Measurements from ENCODE around the gene TENM3. TPM values are rescaled to one million over a fixed set of nuclear protein-coding genes. Genes with fewer than 3 reads are reported as not detected.

The TENM3 gene
- total RNA-seq, 4 donors from 2014 or later = 3.4 to 9.8 (median 6.9) TPM

DNA sequence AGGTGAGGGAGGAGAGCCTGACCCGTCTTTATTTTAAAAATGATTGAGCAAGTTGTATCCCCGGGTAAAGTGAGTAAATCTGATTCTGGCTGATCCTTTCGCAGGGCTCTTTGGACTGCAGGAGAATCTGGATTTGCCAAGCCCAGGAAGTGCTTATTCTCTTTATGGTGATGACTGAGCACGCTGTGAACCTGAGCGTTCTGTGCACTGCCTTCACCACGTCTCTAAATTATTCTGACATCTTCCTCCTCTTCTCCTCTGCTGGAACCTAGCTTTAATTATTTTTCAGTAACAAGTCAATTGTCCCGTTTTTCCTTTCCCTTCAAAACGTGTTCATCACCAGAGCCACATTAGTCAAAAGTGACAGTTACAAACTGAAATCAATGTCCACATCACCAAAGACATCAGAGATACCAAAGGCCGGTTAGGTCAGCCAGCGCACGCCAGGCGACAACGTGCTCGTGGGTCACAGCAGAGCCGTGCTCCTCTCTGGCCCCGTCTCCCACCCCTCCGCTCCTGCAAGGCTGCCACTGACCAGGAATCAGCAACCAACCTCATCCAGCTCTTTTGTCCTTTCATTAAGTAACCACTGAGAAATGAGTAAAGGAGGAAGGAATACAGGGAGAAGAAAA, 599.7 kb downstream of the TENM3 start:
- WGBS, 2 donors (ENCODE audit: low coverage in 1 of 2) = 63 to 70% methylated on average over 16 to 17 of the region's 17 CpGs
- DNase-seq = no peak
- TF ChIP-seq POLR2A (IDR thresholded peaks at IDR 0.05) (no peak), POLR2AphosphoS5 (IDR thresholded peaks at IDR 0.05) (no peak), EP300 (IDR thresholded peaks at IDR 0.05; ENCODE audit: low read depth) (no peak)
- TF ChIP-seq, protein P1, sequence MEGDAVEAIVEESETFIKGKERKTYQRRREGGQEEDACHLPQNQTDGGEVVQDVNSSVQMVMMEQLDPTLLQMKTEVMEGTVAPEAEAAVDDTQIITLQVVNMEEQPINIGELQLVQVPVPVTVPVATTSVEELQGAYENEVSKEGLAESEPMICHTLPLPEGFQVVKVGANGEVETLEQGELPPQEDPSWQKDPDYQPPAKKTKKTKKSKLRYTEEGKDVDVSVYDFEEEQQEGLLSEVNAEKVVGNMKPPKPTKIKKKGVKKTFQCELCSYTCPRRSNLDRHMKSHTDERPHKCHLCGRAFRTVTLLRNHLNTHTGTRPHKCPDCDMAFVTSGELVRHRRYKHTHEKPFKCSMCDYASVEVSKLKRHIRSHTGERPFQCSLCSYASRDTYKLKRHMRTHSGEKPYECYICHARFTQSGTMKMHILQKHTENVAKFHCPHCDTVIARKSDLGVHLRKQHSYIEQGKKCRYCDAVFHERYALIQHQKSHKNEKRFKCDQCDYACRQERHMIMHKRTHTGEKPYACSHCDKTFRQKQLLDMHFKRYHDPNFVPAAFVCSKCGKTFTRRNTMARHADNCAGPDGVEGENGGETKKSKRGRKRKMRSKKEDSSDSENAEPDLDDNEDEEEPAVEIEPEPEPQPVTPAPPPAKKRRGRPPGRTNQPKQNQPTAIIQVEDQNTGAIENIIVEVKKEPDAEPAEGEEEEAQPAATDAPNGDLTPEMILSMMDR (IDR thresholded peaks at IDR 0.05) = no peak
- H3K27me3 ChIP-seq = no peaks in the 10 kb centered on the region
- intact Hi-C loops (cut with DNase I; ENCODE audit: low total_unique reads) = no loop called here
- H3K9me3 ChIP-seq = no peaks in the 10 kb centered on the region
- in situ Hi-C loops (cut with MboI; ENCODE audit: low pct_ligation_motif_present in 1 of 4, low pct_unique_long_range_greater_than_20kb in 1 of 4, low sequenced_read_pairs in 3 of 4) = no loop called here
- H3K36me3 ChIP-seq = no peaks in the 10 kb centered on the region
- H3K27ac ChIP-seq = no peak overlapping the region
- H3K4me1 ChIP-seq = no peaks in the 10 kb centered on the region
- no peak overlapping the region for H3K4me3 ChIP-seq

DNA sequence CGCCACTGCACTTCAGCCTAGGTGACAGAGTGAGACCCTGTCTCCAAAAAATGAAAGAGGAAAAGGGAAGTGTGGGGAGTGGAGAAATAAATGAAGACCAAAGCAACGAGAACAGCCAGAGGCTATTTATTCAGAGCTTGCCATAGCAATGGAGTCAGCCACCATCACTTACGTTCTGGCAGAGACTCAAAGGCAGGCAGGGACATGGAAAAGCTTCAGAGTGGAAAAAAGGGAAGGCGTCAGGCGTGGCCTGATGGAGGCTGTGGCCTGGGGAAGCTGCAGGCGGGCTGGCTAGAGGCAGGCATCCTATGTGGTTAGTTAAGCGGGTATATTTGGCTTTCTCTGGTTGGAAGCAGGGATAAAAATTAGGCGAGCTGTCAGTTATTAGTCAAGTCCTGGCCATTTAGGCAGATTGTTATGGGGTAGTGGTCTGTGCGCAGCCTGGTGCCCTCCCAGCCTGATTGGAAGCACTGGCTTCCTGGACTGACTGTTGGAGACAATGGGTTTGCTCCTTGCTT, 600.7 kb downstream of the TENM3 start:
- no peak overlapping the region for H3K27ac ChIP-seq
- no peak for TF ChIP-seq POLR2A (IDR thresholded peaks at IDR 0.05)
- TF ChIP-seq EP300 (IDR thresholded peaks at IDR 0.05; ENCODE audit: low read depth) = no peak
- TF ChIP-seq POLR2AphosphoS5 (IDR thresholded peaks at IDR 0.05) = no peak
- no peaks in the 10 kb centered on the region for H3K27me3 ChIP-seq
- no peaks in the 10 kb centered on the region for H3K9me3 ChIP-seq
- no peaks in the 10 kb centered on the region for H3K4me1 ChIP-seq
- intact Hi-C loops (cut with DNase I; ENCODE audit: low total_unique reads) = no loop called here
- in situ Hi-C loops (cut with MboI; ENCODE audit: low pct_ligation_motif_present in 1 of 4, low pct_unique_long_range_greater_than_20kb in 1 of 4, low sequenced_read_pairs in 3 of 4) = no loop called here
- no peaks in the 10 kb centered on the region for H3K36me3 ChIP-seq
- 72 to 77% methylated on average over 5 to 9 of the region's 9 CpGs for WGBS, 2 donors (ENCODE audit: low coverage in 1 of 2)
- no peak for DNase-seq
- no peak overlapping the region for H3K4me3 ChIP-seq

DNA sequence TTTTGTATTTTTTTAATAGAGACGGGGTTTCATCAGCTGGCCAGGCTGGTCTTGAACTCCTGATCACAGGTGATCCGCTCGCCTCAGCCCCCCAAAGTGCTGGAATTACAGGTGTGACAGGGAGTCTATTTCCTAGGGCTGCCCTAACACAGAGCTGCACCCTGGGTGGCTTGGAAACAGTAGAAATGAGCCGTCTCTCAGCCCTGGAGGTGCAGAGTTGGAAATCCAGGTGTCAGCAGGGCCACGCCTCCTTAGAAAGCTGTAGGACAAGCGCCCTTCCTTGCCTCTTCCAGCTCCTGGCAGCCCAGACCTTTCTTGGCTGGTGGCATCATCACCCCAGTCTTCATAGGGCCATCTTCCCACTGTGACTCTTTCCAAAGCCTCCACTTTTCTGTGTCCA, 602.4 kb downstream of the TENM3 start:
- WGBS, 2 donors (ENCODE audit: low coverage in 1 of 2) = 79 to 86% methylated on average over 4 to 6 of the region's 6 CpGs
- intact Hi-C loops (cut with DNase I; ENCODE audit: low total_unique reads) = no loop called here

DNA sequence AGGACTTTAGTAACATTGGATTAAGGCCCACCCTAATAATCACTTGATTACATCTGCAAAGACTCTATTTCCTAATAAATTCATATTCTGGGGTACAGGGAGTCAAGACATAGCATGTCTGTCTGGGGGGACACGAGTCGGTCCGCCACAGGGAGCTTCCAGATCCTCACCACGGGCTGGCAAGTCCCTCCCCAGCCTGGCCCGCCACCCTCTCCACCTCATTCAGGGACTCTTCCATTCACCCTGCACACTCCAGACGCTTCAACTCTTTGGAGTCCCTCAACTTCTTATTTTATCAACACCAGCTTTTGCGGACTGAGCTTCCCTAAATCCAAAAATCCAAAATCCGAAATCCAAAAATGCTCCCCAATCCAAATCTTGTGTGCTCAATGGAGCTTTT, 602.8 kb downstream of the TENM3 start:
- DNase-seq = no peak
- Histone ChIP-seq H3K9me3 (no peaks in the 10 kb centered on the region), H3K4me3 (no peak overlapping the region), H3K4me1 (no peaks in the 10 kb centered on the region), H3K27ac (no peak overlapping the region), H3K36me3 (no peaks in the 10 kb centered on the region), H3K27me3 (no peaks in the 10 kb centered on the region)
- TF ChIP-seq EP300 (IDR thresholded peaks at IDR 0.05; ENCODE audit: low read depth) (no peak), POLR2A (IDR thresholded peaks at IDR 0.05) (no peak), POLR2AphosphoS5 (IDR thresholded peaks at IDR 0.05) (no peak)
- TF ChIP-seq, protein P1 (IDR thresholded peaks at IDR 0.05) = no peak
- WGBS, 2 donors (ENCODE audit: low coverage in 1 of 2) = 89% methylated on average over 8 of the region's 8 CpGs; no CpG with 5 or more reads in 1 of the 2 donors
- in situ Hi-C loops (cut with MboI; ENCODE audit: low pct_ligation_motif_present in 1 of 4, low pct_unique_long_range_greater_than_20kb in 1 of 4, low sequenced_read_pairs in 3 of 4) = no loop called here
- intact Hi-C loops (cut with DNase I; ENCODE audit: low total_unique reads) = no loop called here

More for the DNA sequence above, 602.4 kb downstream of the TENM3 start:
- Histone ChIP-seq H3K9me3 (no peaks in the 10 kb centered on the region), H3K36me3 (no peaks in the 10 kb centered on the region), H3K4me3 (no peak overlapping the region), H3K27ac (no peak overlapping the region), H3K4me1 (no peaks in the 10 kb centered on the region), H3K27me3 (no peaks in the 10 kb centered on the region)
- DNase-seq = no peak
- TF ChIP-seq, protein P1 (IDR thresholded peaks at IDR 0.05) = no peak
- TF ChIP-seq POLR2AphosphoS5 (IDR thresholded peaks at IDR 0.05) (no peak), EP300 (IDR thresholded peaks at IDR 0.05; ENCODE audit: low read depth) (no peak), POLR2A (IDR thresholded peaks at IDR 0.05) (no peak)
- in situ Hi-C loops (cut with MboI; ENCODE audit: low pct_ligation_motif_present in 1 of 4, low pct_unique_long_range_greater_than_20kb in 1 of 4, low sequenced_read_pairs in 3 of 4) = no loop called here
